Adrenal gland (tissue), 12 donors: ENCODE data around the gene SLC24A2. TPM values are rescaled to one million over a fixed set of nuclear protein-coding genes. Genes with fewer than 3 reads are reported as not detected.

Experiments
- DNase-seq, 7 donors: peaks; one replicate each; pipeline ENCODE4 v3.0.0-alpha.2; 2019 to 2020
- H3K27ac ChIP-seq, 5 donors: fragments of 200-600 bp; sonication (generic) in 4 of 5; 1 replicate in 3 of 5; 2 replicates in 2 of 5; pipeline versions ENCODE4 v1.5.1 to v1.8.0; 2016 to 2020; ENCODE audit warnings: mild to moderate bottlenecking in 1 of 5
- H3K27me3 ChIP-seq: fragments of 200-600 bp; 2 replicates; pipeline ENCODE4 v1.8.0; 2021
- H3K36me3 ChIP-seq, 2 donors: fragments of 200-600 bp; replicated peaks in 1 of 2; 1 replicate in 1 of 2; 2 replicates in 1 of 2; pipeline versions ENCODE4 v1.5.1 to v1.8.0; 2018 to 2022
- H3K4me1 ChIP-seq, 2 donors: fragments of 200-600 bp; replicated peaks in 1 of 2; 1 replicate in 1 of 2; 2 replicates in 1 of 2; pipeline versions ENCODE4 v1.5.1 to v1.8.0; 2018 to 2021
- H3K4me3 ChIP-seq, 4 donors: fragments of 200-600 bp; sonication (generic) in 3 of 4; one replicate each; pipeline ENCODE4 v1.5.1; 2016 to 2018
- H3K9me3 ChIP-seq, 3 donors: fragments of 200-600 bp; sonication (generic) in 1 of 3; replicated peaks in 1 of 3; 1 replicate in 2 of 3; 2 replicates in 1 of 3; pipeline versions ENCODE4 v1.5.1 to v1.8.0; 2016 to 2021
- POLR2A ChIP-seq, 2 donors: fragments of 450-650 bp; IDR thresholded peaks; one replicate each; pipeline ENCODE4 v1.6.1; 2017; ENCODE audit warnings: antibody characterized with exemption in 2 of 2, mild to moderate bottlenecking in 2 of 2, moderate library complexity in 1 of 2
- WGBS, 4 donors: extraction: QIAGEN DNeasy Blood & Tissue Kit in 2 of 4; methylation state at CpG; one replicate each; pipeline versions ENCODE4 v1.1.5 to v1.1.7; 2013 to 2017; 5-methylcytosine and 5-hydroxymethylcytosine counted together
- intact Hi-C, 2 donors: fragments of 100-400 bp; cut with DNase I; formaldehyde crosslinking; loops; one replicate each; pipeline versions ENCODE4 v1.14.1 to v1.15.0; 2022 to 2023
- polyA plus RNA-seq, 3 donors: library from polyadenylated mRNA; stranded (reverse); fragments of 200-250 nt in 2 of 3; fragments of 350-450 nt in 1 of 3; fragmentation: Illumina TruSeq in 1 of 3; extraction: RNeasy Lipid Tissue Mini Kit (QIAGEN cat#74804) in 1 of 3; gene quantifications; one replicate each; pipeline ENCODE4 v1.2.3, GENCODE V29; 2013 to 2014
- total RNA-seq, 9 donors: library from RNA; depleted of rRNA in 4 of 9; stranded (reverse); fragments of >200 nt in 4 of 9; fragments of 120-200 nt in 1 of 9; fragmentation: NEBNext Ultra II Directional in 1 of 9; extraction: Animal tissue kit (Norgen Biotek cat#: 25700) in 1 of 9; gene quantifications; one replicate each; pipeline versions ENCODE4 v1.1.0 to v1.2.4, GENCODE V29; 2013 to 2023
- TF ChIP-seq, protein P1 (sequence below), 6 experiments: fragments of 450-650 bp in 4 of 6; fragments of 200-600 bp in 2 of 6; sonication (generic) in 1 of 6; IDR thresholded peaks; 1 replicate in 5 of 6; 2 replicates in 1 of 6; pipeline versions ENCODE4 v1.5.1 to v1.8.0; 2016 to 2021; ENCODE audit warnings: antibody characterized with exemption in 6 of 6, mild to moderate bottlenecking in 2 of 6, moderate library complexity in 1 of 6
- donor health status: healthy with polysubstance abuse.
- donor health status: Bipolar disorder and iron deficiency.
- donor health status: DM: yes; HTN: yes; CAD: no.
- donor health status: DM: no; HTN: no; CAD: no.
- donor health status: DM: no; HTN: no; CAD: no.
- donor health status: DM: yes; HTN: yes; CAD: no.

The SLC24A2 gene
- total and polyA plus RNA-seq, 12 donors = 0.26 to 20.8 (median 3.4) TPM; not detected in 3

DNA sequence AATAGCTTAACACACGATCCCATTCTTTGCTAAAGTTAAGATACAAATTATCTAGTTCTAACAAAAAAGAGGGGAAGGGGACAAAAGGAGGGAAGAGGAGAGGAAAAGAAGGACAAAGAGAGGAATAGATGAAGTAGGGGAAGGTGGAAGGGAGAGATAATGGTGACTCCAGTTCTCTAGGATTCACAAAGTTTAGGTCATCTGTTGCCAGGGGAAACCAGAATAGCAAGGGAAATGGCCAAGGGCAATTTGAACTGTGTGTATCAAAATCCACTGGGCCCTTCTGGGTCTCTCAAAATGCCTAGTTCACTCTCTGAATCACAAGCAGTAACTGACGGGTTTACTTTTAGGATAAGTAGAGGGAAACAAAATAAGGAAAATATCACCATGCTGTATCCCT lies 7.6 kb downstream of the SLC24A2 start:
- H3K27ac ChIP-seq = no peak overlapping the region
- TF ChIP-seq, protein P1, sequence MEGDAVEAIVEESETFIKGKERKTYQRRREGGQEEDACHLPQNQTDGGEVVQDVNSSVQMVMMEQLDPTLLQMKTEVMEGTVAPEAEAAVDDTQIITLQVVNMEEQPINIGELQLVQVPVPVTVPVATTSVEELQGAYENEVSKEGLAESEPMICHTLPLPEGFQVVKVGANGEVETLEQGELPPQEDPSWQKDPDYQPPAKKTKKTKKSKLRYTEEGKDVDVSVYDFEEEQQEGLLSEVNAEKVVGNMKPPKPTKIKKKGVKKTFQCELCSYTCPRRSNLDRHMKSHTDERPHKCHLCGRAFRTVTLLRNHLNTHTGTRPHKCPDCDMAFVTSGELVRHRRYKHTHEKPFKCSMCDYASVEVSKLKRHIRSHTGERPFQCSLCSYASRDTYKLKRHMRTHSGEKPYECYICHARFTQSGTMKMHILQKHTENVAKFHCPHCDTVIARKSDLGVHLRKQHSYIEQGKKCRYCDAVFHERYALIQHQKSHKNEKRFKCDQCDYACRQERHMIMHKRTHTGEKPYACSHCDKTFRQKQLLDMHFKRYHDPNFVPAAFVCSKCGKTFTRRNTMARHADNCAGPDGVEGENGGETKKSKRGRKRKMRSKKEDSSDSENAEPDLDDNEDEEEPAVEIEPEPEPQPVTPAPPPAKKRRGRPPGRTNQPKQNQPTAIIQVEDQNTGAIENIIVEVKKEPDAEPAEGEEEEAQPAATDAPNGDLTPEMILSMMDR (IDR thresholded peaks at IDR 0.05) = no peak
- TF ChIP-seq POLR2A (IDR thresholded peaks at IDR 0.05) = no peak
- no peak for DNase-seq
- H3K27me3 ChIP-seq = no peaks in the 10 kb centered on the region
- H3K36me3 ChIP-seq = no peaks in the 10 kb centered on the region
- WGBS, 4 donors = 70 to 78% (median 76%) methylated on average over 2 of the region's 2 CpGs
- no peak overlapping the region for H3K4me3 ChIP-seq
- H3K9me3 ChIP-seq = no peaks in the 10 kb centered on the region
- no peaks in the 10 kb centered on the region for H3K4me1 ChIP-seq
- intact Hi-C loops = no loop called here

DNA sequence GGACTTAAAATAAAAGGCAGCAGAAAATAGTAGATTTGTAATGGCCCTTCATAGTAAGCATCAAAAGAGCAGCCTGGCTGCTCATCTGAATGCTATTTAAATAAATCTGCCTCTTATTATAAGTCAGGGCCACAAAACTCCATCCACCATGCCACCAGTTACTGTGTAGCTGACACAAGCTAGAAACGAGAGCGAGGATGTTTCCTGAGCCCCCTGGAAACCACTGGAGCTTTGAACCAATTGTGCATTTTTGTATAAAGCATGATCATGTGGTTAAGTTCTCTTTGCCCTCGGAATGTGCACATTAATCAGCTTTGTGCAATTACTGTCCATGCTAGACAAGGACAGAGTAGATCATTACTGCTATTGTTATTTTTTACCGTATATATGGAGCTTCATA lies 17.4 kb downstream of the SLC24A2 start:
- DNase-seq = no peak
- H3K4me1 ChIP-seq = no peaks in the 10 kb centered on the region
- H3K4me3 ChIP-seq = no peak overlapping the region
- no peak for TF ChIP-seq POLR2A (IDR thresholded peaks at IDR 0.05)
- 44 to 50% (median 49%) methylated on average over 4 of the region's 4 CpGs for WGBS, 4 donors
- H3K36me3 ChIP-seq = no peaks in the 10 kb centered on the region
- no peaks in the 10 kb centered on the region for H3K27me3 ChIP-seq
- no peaks in the 10 kb centered on the region for H3K9me3 ChIP-seq
- H3K27ac ChIP-seq = no peak overlapping the region
- intact Hi-C loops = no loop called here

DNA sequence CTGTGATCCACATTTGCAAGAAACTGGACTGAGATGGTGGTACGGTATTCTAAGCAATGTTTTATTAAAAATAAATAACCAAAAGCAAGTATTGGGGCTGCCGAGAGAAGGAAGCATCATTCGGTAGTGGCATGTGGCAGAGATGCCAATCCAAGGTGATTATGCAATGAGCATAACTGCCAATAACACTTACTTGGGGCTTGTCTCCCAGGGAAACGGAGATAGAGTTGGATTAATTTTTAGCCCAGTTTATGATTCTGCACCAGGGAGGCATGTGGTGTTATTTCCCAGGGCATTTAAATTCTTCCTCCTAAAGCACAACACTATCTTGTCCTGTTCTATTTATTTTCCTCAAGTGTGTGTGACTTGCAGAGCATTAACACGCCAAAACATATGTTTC lies 17.9 kb downstream of the SLC24A2 start:
- no peaks in the 10 kb centered on the region for H3K4me1 ChIP-seq
- no peak overlapping the region for H3K27ac ChIP-seq
- TF ChIP-seq, protein P1 (IDR thresholded peaks at IDR 0.05) = no peak
- TF ChIP-seq POLR2A (IDR thresholded peaks at IDR 0.05) = no peak
- DNase-seq = no peak
- H3K9me3 ChIP-seq = no peaks in the 10 kb centered on the region
- intact Hi-C loops = no loop called here
- WGBS, 4 donors = 72 to 77% (median 75%) methylated on average over 5 of the region's 5 CpGs
- H3K4me3 ChIP-seq = no peak overlapping the region
- no peaks in the 10 kb centered on the region for H3K27me3 ChIP-seq
- no peaks in the 10 kb centered on the region for H3K36me3 ChIP-seq

DNA sequence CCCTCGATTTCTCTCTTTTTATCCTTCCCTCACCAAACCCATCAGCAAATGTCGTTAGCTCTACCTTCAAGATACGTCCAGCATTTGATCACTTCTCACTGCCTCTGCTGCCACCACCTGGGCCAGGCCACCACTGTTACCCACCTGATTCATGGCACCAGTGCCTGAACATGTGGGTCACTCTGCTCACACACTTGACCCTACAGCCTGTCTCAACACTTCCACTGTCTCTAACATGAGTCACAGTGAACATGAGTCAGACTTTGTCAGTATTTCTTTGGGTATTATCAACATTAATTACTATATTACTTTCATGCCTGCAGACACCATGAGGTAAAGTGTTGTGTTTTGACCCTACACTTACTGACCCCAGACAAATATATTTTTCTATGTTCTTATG lies 19.6 kb downstream of the SLC24A2 start:
- intact Hi-C loops = no loop called here
- H3K4me3 ChIP-seq = no peak overlapping the region
- DNase-seq = no peak
- H3K4me1 ChIP-seq = no peaks in the 10 kb centered on the region
- H3K27ac ChIP-seq = no peak overlapping the region
- TF ChIP-seq POLR2A (IDR thresholded peaks at IDR 0.05) = no peak
- TF ChIP-seq, protein P1 (IDR thresholded peaks at IDR 0.05) = no peak
- H3K36me3 ChIP-seq = no peaks in the 10 kb centered on the region
- H3K9me3 ChIP-seq = no peaks in the 10 kb centered on the region
- 54 to 64% (median 58%) methylated on average over 3 of the region's 3 CpGs for WGBS, 4 donors
- no peaks in the 10 kb centered on the region for H3K27me3 ChIP-seq

DNA sequence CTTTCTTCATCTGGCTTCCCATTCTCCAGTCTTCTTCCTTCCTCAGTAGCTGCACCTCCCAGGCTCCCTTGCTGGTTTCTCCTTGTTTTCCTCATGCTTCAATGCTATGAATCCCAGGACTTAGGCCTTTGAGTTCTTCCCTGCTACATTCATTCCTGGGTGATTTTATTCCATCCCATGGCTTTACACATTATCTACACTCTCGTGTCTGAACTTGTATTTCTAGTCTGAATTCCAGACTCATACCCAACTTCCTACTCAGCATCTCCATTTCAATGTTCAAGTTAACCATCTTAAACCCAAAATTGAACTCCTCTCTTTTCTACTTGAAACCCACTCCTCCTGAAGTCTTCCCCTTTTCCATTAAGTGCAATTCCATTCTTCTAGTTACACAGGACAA lies 20.0 kb downstream of the SLC24A2 start:
- H3K27me3 ChIP-seq = no peaks in the 10 kb centered on the region
- TF ChIP-seq, protein P1 (IDR thresholded peaks at IDR 0.05) = no peak
- DNase-seq = no peak
- H3K9me3 ChIP-seq = no peaks in the 10 kb centered on the region
- no peaks in the 10 kb centered on the region for H3K4me1 ChIP-seq
- no peaks in the 10 kb centered on the region for H3K36me3 ChIP-seq
- intact Hi-C loops = no loop called here
- 32 to 63% (median 44%) methylated on average over 1 of the region's 1 CpG for WGBS, 4 donors
- H3K4me3 ChIP-seq = no peak overlapping the region
- H3K27ac ChIP-seq = no peak overlapping the region
